Stimulated activated CD8-positive, alpha-beta memory T cell treated with anti-CD3 and anti-CD28 coated beads, Interleukin-15, amount 100 ng/mL, for 4 hours (primary cell): ENCODE results near the gene PLK5.
"Not testable (repeated sequence)": the region's sequence is repeated elsewhere in the genome, so short reads cannot be mapped to it uniquely, and the experiment has no call there.

Experiments used
- DNase-seq, 2 donors: peaks; one replicate each; pipeline ENCODE4 v3.0.0-alpha.2; 2020; ENCODE audit warnings: low read depth in 2 of 2

Gene PLK5

DNA sequence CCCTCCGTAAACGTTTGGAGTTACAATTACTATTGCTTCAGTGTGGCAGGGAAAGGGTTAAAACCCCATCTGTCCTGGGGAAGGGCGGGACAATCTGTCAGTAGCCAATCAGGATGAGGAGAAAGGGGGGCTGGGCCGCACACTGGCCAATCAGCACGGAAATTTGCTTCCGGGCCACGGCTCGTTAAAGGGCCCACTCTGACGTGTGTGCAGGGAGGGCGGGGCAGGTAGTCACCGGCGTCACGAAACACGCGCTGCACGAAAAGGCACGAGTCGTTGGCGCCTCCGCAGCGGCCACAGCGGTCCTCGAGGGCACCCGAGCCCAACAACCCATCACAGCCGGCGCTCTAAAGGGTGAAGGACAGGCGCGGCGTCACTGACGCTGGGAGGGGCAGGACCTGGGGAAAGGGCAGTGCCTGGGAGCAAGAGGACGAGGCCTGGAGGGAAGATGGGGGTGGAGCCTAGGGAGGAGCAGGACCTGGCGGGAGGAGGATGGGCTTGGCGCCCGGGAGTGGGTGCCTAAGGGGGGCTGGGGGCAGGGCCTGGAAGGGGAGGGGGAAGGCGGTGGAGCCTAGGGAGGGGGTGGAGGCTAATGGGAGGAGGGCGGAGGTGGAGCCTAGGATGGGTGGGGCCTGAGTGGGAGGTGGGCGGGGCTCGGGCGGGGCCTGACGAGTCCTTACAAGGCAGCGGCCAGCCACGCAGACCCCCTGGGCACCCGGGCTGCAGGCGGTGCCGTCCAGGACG lies 15.9 kb upstream of the PLK5 start:
- peak; percentile 73 to 86 for DNase-seq

GRCh38 chr19:1508507-1508856 lies 15.4 kb upstream of the PLK5 start:
- no peak for DNase-seq

DNA sequence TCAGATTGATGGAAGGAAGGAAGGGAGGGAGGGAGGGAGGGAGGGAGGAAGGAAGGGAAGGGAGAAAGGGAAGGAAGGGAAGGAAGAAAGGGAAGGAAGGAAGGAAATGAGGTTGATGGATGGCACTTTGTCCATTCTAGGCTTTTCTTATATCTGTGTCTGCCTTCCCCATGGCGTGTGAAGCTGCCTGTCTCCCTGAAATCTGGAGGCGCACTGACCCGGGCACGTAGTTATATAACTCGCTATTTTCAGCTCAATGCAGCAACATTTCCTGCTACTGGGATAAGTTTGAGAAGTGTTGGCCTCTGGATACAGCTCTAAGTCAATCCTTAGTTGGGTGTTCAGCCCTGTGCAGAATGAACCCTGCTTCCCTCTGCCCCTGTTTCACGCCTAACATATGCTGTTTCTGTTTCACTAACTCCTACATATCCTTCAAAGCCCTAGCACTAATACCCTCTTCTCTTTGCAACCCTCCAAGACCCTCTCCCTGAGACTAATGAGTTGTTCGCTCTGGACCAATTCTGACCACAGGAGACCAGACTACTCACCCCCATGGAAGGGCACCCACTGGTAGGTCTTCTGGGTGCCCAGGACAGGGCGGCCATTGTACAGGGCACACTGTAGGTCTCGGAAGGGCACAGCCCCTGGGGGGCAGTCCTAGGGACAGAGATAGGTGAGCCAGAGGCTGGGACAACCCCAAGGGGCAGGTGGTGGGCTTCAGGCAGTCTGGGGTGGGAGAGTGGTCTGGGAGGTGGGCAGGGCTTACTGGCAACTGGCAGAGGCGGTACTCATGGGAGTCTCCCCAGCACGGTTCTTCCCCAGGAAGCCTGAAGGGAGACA lies 14.1 kb upstream of the PLK5 start:
- no peak for DNase-seq

DNA sequence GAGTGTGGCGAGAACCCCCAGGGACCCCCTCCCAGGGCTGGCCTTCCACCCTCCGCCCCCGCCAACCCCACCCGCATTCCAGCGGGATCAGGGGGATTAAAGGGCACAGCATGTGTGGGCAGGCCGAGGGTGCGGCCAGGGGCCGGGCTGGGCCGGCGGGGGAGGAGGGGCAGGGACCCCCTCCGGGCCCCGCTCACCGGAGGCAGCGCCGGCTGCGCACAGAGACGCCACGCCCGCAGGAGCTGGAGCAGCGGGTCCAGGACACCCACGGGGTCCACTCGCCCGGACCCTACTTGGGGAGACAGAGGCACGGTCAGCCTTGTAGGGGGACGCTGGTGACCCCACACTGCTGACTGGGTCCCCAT lies 13.5 kb upstream of the PLK5 start:
- no peak for DNase-seq

GRCh38 chr19:1510807-1511206 lies 13.1 kb upstream of the PLK5 start:
- no peak for DNase-seq

DNA sequence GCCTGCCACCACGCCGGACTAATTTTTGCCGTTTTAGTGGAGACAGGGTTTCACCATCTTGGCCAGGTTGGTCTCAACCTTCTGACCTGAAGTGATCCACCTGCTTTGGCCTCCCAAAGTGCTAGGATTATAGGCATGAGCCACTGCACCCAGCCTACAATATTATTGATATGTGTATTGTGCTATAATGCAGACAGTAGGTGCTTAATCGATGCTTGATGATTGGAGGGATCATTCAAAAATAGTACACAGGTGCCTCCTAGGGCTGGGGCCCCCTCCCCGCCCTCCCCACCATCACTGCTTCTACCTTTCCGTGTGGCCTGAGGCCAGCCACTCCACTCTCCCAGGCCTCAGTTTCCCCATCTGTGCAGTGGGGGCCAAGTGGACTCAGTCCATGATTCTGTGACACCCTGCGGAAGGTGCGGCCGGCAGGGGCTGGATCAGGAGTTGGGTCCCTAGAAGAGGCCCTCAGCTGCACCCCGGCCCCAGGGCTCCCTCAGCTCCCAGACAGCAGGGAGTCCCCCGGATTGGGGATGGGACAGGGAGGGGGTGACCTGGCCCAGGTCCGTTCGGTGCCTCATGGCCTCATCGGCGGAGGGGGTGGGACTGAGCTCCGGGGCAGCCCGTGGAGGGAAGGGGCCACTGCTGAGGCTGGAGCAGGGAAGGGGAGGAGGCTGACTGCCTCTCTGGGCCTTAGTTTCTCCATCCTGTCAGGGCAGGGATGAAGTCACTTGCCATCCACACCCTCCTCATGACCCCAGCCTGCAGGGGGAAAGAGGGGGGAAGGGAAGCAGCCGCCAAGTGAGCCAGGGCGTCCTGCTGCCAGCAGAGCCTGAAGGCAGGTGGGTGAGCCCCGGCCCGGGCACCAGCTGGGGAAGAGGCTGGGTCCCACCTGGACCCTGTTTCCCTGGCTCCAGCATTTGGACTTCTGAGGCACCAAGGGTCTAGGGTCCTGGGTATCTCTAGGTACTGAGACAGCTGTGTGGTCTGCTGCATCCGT lies 12.3 kb upstream of the PLK5 start:
- DNase-seq: no peak

- peak in 1 of 2 donors; percentile 33 for DNase-seq
Observed at GRCh38 chr19:1512671-1513498, 11.0 kb upstream of the PLK5 start, which contains the start of gene ADAMTSL5. ADAMTSL5 (minus strand) TSS chr19:1513019; CDS start chr19:1510943, 2,076 bp downstream.

DNA sequence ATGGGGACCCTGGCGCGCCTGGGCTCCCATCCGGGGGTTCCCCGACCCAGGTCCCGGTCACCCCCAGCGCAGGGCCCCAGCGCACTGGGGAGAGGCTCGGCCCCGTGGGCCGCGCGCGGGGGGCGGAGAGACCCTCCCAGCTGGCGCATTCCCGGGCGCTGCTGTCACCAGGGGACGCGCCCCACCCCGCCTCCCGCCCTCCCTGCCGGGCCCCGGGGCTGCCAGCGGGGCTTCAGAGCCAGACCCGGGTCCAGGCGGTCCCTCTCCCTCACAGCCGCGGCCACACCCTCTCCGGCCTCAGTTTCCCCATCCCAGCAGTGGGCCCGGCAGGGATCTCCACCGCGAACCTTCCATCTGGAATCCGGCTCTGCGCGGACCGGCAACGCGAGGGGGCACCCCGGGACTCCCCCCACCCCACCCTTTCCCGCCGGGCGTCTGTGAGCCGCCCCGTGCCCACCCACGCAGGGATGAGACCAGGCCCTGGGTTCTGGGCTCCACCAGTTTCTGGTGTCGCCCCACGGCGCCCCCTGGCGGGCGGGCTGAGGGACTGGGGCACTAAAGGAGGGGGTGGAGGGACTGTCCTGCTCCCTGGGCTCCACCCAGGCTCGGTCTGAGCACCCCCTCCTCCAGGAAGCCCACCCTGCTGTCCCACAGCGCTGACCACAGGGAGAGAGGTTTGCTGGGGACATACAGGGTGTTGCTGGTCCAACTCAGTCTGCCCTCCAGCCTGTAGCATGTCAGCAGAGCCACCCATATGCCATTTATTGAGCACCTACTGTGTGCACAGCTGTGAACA lies 10.2 kb upstream of the PLK5 start:
- peak; percentile 34 to 38 for DNase-seq

DNA sequence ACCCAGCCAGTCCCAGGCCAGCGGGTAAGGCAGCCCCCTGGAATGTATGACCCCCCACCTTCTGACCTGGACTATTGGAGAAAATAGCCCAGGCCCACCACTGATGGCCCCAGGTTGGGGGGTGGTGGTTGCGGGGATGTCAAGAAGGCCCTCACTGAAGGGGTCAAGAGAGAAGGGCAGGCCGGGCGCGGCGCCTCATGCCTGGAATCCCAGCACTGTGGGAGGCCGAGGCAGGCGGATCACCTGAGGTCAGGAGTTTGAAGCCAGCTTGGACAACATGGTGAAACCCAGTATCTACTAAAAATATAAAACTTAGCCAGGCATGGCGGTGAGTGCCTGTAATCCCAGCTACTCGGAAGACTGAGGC lies 9.6 kb upstream of the PLK5 start:
- DNase-seq: no peak

GRCh38 chr19:1514986-1515721 lies 8.7 kb upstream of the PLK5 start:
- no peak for DNase-seq

DNA sequence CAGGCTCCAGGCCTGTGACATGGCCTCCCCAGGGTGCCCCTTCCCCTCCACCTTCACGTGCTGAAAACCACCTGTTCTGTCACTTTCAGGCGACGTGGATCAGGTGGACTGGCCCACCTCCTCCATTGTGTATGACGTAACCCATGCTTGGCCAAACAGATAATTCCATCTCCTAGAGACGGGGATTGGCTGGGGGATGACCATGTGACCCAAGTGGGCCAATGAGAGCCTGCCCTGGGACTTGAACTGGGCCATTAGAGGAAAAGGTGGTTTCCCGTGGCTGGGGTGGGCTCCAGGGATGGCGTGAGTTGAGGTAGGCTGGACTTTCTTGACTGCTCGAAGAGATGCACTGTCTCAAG lies 7.5 kb upstream of the PLK5 start:
- no peak for DNase-seq

DNA sequence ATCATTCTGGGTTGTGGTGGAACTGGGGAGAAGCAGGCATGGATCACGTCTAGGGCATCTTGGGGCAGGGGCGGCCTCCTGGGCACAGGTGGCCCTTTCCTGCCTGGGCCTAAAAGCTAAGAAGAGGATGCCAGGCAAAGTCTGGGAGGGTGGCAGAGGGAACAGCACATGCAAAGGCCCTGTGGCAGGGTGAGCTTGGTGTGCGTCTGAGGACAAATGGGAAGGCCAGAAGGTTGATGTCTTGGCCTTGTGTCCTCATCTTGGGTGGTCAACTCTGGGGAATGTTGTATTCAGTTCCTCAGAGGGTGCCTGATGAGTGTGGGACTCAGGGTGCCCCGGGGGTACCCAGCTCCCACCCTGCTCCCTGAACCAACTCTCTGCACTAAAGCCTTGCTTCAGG lies 5.4 kb upstream of the PLK5 start:
- no peak for DNase-seq

DNA sequence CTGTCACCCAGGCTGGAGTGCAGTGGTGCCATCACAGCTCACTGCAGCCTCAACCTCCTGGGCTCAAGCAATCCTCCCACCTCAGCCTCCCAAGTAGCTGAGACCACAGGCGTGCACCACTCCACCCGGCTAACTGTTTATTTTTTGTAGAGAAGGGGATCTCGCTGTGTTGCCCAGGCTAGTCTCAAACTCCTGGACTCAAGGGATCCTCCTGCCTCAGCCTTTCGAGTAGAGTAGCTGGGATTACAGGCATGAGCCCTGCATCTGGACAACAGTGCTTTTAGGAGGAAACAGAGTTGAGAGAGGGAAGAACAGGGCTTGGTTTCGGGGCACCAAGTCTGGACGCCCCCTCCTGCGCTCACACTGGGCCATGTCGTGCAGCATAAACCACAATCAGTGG lies 4.1 kb upstream of the PLK5 start:
- not testable (repeated sequence) for DNase-seq

- DNase-seq: no peak
Observed at GRCh38 chr19:1520203-1520780, 3.6 kb upstream of the PLK5 start.

GRCh38 chr19:1521636-1522035 lies 2.2 kb upstream of the PLK5 start:
- no peak for DNase-seq

GRCh38 chr19:1522061-1522460 lies 1.8 kb upstream of the PLK5 start:
- DNase-seq: no peak

DNA sequence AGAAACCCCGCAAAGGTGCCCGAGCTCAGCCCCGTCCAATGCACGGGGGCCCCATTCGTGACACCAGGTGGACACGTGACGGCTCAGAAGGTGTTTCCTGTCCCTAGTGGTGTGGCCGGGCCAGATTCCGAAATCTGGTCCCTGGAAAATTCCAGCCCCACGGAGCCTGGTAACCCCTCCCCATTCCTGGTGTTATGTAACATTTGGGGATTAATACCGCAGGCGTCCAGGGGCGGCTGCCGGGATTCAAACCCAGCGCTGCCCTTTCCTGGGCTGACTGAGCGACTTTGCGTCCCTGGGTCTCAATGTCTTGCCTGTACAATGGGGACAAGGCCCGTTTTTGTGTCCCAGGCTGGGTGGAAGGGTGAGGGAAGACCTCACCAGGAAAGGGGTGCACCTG lies 1.0 kb upstream of the PLK5 start:
- DNase-seq: no peak

DNA sequence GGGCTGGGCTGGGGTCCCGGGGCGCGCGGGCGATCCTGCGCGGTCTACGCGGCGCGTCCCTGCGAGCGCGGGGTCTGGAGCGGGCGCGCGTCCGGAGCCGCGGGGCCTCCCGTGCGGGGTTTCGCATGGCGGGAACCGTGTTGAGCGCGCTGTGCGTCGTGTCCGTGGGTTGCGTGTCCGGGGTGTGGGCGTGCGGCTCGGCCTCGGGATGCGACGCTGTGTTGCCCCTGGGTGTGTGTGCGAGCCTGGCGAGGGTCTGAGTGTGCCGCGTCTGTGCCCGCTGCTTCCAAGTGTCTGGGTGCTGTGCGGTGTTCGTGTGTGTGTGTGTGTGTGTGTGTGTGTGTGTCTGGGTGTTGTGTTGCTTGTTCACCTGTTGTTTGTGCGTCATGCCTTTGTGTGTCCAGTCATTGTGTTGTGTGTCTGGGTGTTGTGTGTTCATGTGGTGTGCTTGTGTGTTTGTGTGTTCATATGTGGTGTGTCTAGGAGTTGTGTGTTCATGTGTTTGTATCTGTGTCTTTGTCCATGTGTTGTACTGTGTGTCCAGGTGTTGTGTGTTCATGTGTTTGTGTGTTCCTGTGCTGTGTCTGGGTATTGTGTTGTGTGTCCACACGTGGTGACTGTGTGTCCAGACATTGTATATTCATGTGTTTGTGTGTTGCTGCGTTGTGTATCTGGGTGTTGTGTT lies 552 bp downstream of the PLK5 start:
- no peak for DNase-seq

GRCh38 chr19:1524972-1525325 lies 1.1 kb downstream of the PLK5 start:
- DNase-seq: no peak
